GM19455 (cell line): ENCODE measurements around the gene HYAL4.
"Not testable (repeated sequence)": the region's sequence is repeated elsewhere in the genome, so short reads cannot be mapped to it uniquely, and the experiment has no call there.

Experiments
- ATAC-seq: cut with Tn5 transposase; IDR thresholded peaks from one replicate; pipeline ENCODE4 v1.9.1; 2021; ENCODE audit not compliant: unreplicated experiment

Gene HYAL4

GRCh38 chr7:123846217-123846891 is 1.4 kb downstream of the HYAL4 start:
- ATAC-seq: no peak

GRCh38 chr7:123847868-123848267 is 2.9 kb downstream of the HYAL4 start:
- no peak for ATAC-seq

GRCh38 chr7:123849855-123850254 is 4.9 kb downstream of the HYAL4 start:
- no peak for ATAC-seq

GRCh38 chr7:123851404-123851803 is 6.4 kb downstream of the HYAL4 start:
- ATAC-seq: not testable (repeated sequence)

- not testable (repeated sequence) for ATAC-seq
Measured at GRCh38 chr7:123854291-123854690, 9.3 kb downstream of the HYAL4 start.

- ATAC-seq: not testable (repeated sequence)
Measured at GRCh38 chr7:123856428-123856827, 11.5 kb downstream of the HYAL4 start.

GRCh38 chr7:123860848-123861247 is 15.9 kb downstream of the HYAL4 start:
- ATAC-seq: no peak

GRCh38 chr7:123862775-123863174 is 17.8 kb downstream of the HYAL4 start:
- ATAC-seq: no peak

- ATAC-seq: no peak
Measured at GRCh38 chr7:123863461-123863860, 18.5 kb downstream of the HYAL4 start.

GRCh38 chr7:123864012-123864411 is 19.0 kb downstream of the HYAL4 start:
- no peak for ATAC-seq

- no peak for ATAC-seq
Measured at GRCh38 chr7:123864436-123864835, 19.5 kb downstream of the HYAL4 start.

GRCh38 chr7:123864966-123865365 is 20.0 kb downstream of the HYAL4 start:
- ATAC-seq: no peak

- ATAC-seq: peak; percentile 92
Measured at GRCh38 chr7:123865517-123866117, 20.6 kb downstream of the HYAL4 start.

GRCh38 chr7:123867225-123867624 is 22.3 kb downstream of the HYAL4 start:
- ATAC-seq: no peak

GRCh38 chr7:123871998-123872867 is 27.3 kb downstream of the HYAL4 start:
- ATAC-seq: peak; percentile 86

- ATAC-seq: no peak
Measured at GRCh38 chr7:123872908-123873307, 27.9 kb downstream of the HYAL4 start.

- ATAC-seq: no peak
Measured at GRCh38 chr7:123876557-123877256, 31.7 kb downstream of the HYAL4 start.

- ATAC-seq: no peak
Measured at GRCh38 chr7:123879628-123880027, 34.7 kb downstream of the HYAL4 start.

- ATAC-seq: no peak
Measured at GRCh38 chr7:123881300-123881699, 36.3 kb downstream of the HYAL4 start.

- ATAC-seq: no peak
Measured at GRCh38 chr7:123883154-123883553, 38.2 kb downstream of the HYAL4 start.

GRCh38 chr7:123888192-123888591 is 43.2 kb downstream of the HYAL4 start:
- no peak for ATAC-seq
